Measurements from ENCODE around the gene DMAC2L. TPM values are rescaled to one million over a fixed set of nuclear protein-coding genes. Genes with fewer than 3 reads are reported as not detected.
"Not testable (repeated sequence)": the region's sequence is repeated elsewhere in the genome, so short reads cannot be mapped to it uniquely, and the experiment has no call there.

Gene DMAC2L
- total RNA-seq, 4 donors from 2014 or later, result 7.5 to 23.1 (median 20.4) TPM

GRCh38 chr14:50312734-50313054 is 570 bp downstream of the DMAC2L start:
- Histone ChIP-seq H3K36me3 (no peaks in the 10 kb centered on the region), H3K27me3 (no peaks in the 10 kb centered on the region), H3K27ac (peak overlapping the region; percentile 87 to 93 (median 91)), H3K9me3 (no peaks in the 10 kb centered on the region), H3K4me3 (peak overlapping the region; percentile 70 to 87 (median 84)), H3K4me1 (peaks cover 0 to 27% (median 15%) of the 10 kb centered on the region in 4 donors)
- 2 to 3% methylated on average over 17 to 18 of the region's 18 CpGs for WGBS, 2 donors
- peak in 1 of 2 donors; percentile 18 for DNase-seq (ENCODE audit: low spot score in 2 of 2)
- no peak for TF ChIP-seq POLR2A (IDR thresholded peaks at IDR 0.05)
- TF ChIP-seq EP300 (IDR thresholded peaks at IDR 0.05), result no peak
- TF ChIP-seq, protein P1, sequence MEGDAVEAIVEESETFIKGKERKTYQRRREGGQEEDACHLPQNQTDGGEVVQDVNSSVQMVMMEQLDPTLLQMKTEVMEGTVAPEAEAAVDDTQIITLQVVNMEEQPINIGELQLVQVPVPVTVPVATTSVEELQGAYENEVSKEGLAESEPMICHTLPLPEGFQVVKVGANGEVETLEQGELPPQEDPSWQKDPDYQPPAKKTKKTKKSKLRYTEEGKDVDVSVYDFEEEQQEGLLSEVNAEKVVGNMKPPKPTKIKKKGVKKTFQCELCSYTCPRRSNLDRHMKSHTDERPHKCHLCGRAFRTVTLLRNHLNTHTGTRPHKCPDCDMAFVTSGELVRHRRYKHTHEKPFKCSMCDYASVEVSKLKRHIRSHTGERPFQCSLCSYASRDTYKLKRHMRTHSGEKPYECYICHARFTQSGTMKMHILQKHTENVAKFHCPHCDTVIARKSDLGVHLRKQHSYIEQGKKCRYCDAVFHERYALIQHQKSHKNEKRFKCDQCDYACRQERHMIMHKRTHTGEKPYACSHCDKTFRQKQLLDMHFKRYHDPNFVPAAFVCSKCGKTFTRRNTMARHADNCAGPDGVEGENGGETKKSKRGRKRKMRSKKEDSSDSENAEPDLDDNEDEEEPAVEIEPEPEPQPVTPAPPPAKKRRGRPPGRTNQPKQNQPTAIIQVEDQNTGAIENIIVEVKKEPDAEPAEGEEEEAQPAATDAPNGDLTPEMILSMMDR (IDR thresholded peaks at IDR 0.05), result no peak

- H3K4me3 ChIP-seq; DNase-seq (ENCODE audit: low spot score in 2 of 2); H3K9me3 ChIP-seq; H3K36me3 ChIP-seq; H3K27ac ChIP-seq; H3K27me3 ChIP-seq: not testable (repeated sequence)
- H3K4me1 ChIP-seq, result peaks cover 0 to 40% (median 18%) of the 10 kb centered on the region in 4 donors
- 94 to 97% methylated on average over 3 of the region's 3 CpGs for WGBS, 2 donors
Observed at GRCh38 chr14:50314098-50314497, 2.0 kb downstream of the DMAC2L start.

GRCh38 chr14:50318031-50318626 is 6.0 kb downstream of the DMAC2L start:
- Histone ChIP-seq H3K9me3 (no peaks in the 10 kb centered on the region), H3K36me3 (peaks cover 0 to 5% (median 0%) of the 10 kb centered on the region in 3 donors), H3K4me3 (no peak overlapping the region), H3K27me3 (no peaks in the 10 kb centered on the region), H3K27ac (no peak overlapping the region), H3K4me1 (peaks cover 0 to 47% (median 15%) of the 10 kb centered on the region in 4 donors)
- WGBS, 2 donors, result 40 to 42% methylated on average over 4 of the region's 4 CpGs
- TF ChIP-seq EP300 (IDR thresholded peaks at IDR 0.05) (no peak), POLR2A (IDR thresholded peaks at IDR 0.05) (no peak)
- TF ChIP-seq, protein P1 (IDR thresholded peaks at IDR 0.05), result peak; percentile 53 to 67 (median 58)
- no peak for DNase-seq (ENCODE audit: low spot score in 2 of 2)

- peaks cover 0 to 40% (median 10%) of the 10 kb centered on the region in 4 donors for H3K4me1 ChIP-seq
- H3K27me3 ChIP-seq, result no peaks in the 10 kb centered on the region
- no peak overlapping the region for H3K4me3 ChIP-seq
- peak overlapping the region in 2 of 4 donors; percentile 81 to 84 for H3K27ac ChIP-seq
- peaks cover 0 to 12% (median 0%) of the 10 kb centered on the region in 3 donors for H3K36me3 ChIP-seq
- WGBS, 2 donors, result 68 to 82% methylated on average over 1 of the region's 1 CpG
- no peak for DNase-seq (ENCODE audit: low spot score in 2 of 2)
- H3K9me3 ChIP-seq, result no peaks in the 10 kb centered on the region
- TF ChIP-seq, protein P1 (IDR thresholded peaks at IDR 0.05), result no peak
- no peak for TF ChIP-seq EP300 (IDR thresholded peaks at IDR 0.05)
Observed at GRCh38 chr14:50319293-50319692, 7.2 kb downstream of the DMAC2L start.

DNA sequence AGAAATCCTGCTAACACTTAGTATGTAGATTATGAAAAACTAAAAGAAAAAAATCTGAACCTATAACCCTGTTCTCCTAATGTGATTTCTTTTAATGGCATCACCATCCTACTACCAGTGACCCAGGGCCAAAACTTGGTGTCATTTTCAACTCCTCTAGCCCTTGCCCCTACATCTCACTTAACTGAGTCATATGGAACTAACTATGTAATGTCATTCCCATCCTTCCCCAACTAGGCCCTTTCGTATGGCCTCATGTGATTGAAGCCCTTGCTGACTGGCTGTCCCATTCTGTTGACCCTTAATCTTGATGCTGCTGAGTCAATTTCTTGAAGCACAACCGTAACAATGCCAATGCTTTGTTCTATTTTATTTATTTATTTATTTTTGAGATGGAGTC is 7.6 kb downstream of the DMAC2L start:
- DNase-seq (ENCODE audit: low spot score in 2 of 2), result no peak
- Histone ChIP-seq H3K9me3 (no peaks in the 10 kb centered on the region), H3K4me1 (peaks cover 0 to 40% (median 10%) of the 10 kb centered on the region in 4 donors), H3K36me3 (peaks cover 0 to 15% (median 0%) of the 10 kb centered on the region in 3 donors), H3K4me3 (no peak overlapping the region), H3K27ac (peak overlapping the region in 2 of 4 donors; percentile 81 to 84), H3K27me3 (no peaks in the 10 kb centered on the region)
- 49 to 52% methylated on average over 2 of the region's 2 CpGs for WGBS, 2 donors
- TF ChIP-seq, protein P1 (IDR thresholded peaks at IDR 0.05), result no peak
- TF ChIP-seq EP300 (IDR thresholded peaks at IDR 0.05), result no peak
- no peak for TF ChIP-seq POLR2A (IDR thresholded peaks at IDR 0.05)

Data from tibial nerve (tissue), 4 donors.